Kidney epithelial cell (primary cell): Measurements from ENCODE around the gene C16orf95. TPM values are rescaled to one million over a fixed set of nuclear protein-coding genes. Genes with fewer than 3 reads are reported as not detected.

ENCODE experiments used
- DNase-seq: peaks from one replicate; pipeline ENCODE4 v3.0.0-alpha.2; 2010; ENCODE audit warnings: low read depth
- H3K27me3 ChIP-seq: 2 replicates; pipeline ENCODE4 v1.6.0; 2011; ENCODE audit warnings: low read length; ENCODE audit not compliant: control insufficient read depth, insufficient read depth
- H3K36me3 ChIP-seq: 2 replicates; pipeline ENCODE4 v1.5.1; 2011; ENCODE audit warnings: low read length; ENCODE audit not compliant: control insufficient read depth, insufficient read depth
- H3K4me3 ChIP-seq: 2 replicates; pipeline ENCODE4 v1.5.1; 2011; ENCODE audit warnings: low read depth, mild to moderate bottlenecking, control low read depth, low read length
- CTCF ChIP-seq: IDR thresholded peaks from 2 replicates; pipeline ENCODE4 v1.5.1; 2011; ENCODE audit warnings: mild to moderate bottlenecking, moderate library complexity, low read length, control low read depth, inconsistent platforms; ENCODE audit not compliant: insufficient read depth, poor library complexity, severe bottlenecking
- total RNA-seq: library from RNA; depleted of rRNA; stranded (reverse); fragments of >200 nt; gene quantifications from 2 replicates; pipeline ENCODE4 v1.2.3, GENCODE V29; 2015

The C16orf95 gene
- total RNA-seq, 1 donor from 2014 or later = 1.7 TPM

DNA sequence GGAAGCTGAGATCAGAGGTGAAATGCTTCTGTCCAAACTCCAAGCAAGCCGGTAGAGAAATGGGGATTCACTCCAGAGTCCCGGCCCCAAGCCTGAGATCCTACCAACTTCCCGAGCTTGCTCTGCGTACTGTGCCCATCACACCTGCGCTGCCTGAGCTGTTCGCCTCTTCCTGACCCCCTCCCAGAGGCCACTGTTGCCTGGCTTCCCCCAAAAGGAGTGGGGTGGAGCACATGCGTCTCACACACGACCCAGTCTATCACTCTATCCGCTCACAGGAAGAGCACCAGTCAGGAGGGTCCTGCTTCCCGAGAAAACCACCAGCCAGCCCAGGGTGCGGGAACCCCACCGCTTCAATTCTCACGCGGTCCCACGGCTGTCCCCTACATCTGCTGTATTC is 13.5 kb upstream of the C16orf95 start:
- no peak overlapping the region for H3K4me3 ChIP-seq
- no peaks in the 10 kb centered on the region for H3K27me3 ChIP-seq
- no peak for TF ChIP-seq CTCF
- H3K36me3 ChIP-seq = no peaks in the 10 kb centered on the region
- DNase-seq = no peak

DNA sequence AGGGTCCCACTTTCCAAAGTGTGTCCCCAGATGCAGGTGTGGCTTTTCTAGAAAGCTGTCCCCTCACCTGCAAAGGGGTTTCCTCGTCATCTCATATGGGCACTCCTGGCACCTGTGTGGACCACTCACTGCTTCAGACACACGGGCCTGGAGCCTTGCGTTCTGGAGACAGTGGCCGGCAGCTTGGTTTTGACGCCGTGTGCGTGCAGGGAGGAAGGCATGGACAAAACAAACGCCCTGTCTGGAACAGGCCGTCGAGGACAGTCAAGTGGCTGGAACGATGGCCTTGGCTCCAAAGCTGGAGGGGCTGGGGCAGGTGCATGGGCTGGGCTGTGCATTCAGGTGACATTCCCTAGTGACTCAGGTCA is 13.0 kb upstream of the C16orf95 start:
- no peak overlapping the region for H3K4me3 ChIP-seq
- H3K36me3 ChIP-seq = no peaks in the 10 kb centered on the region
- H3K27me3 ChIP-seq = no peaks in the 10 kb centered on the region
- DNase-seq = no peak
- TF ChIP-seq CTCF = no peak

- no peaks in the 10 kb centered on the region for H3K27me3 ChIP-seq
- H3K36me3 ChIP-seq = no peaks in the 10 kb centered on the region
- no peak for TF ChIP-seq CTCF
- DNase-seq = no peak
- no peak overlapping the region for H3K4me3 ChIP-seq
These were observed 12.5 kb upstream of the C16orf95 start for GRCh38 chr16:87329436-87330256.

DNA sequence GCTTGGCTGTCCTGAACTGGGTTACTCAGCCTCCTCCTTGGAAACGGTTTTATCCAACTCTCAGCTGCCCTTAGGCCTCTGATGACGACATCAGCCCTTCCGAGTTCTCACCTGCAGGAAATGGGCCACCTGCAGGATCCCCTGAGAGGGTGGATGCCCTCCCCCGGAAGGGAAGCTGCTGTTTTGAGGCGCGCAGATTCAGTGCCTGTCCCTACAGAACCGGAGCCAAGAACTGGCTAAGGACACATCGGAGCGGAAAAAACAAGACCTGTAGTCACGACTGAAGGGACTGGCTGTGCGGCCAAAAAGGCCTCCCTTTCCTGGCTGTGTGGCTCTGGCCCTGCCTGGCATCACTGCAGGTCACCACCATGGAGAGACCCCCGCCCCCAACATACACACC is 11.7 kb upstream of the C16orf95 start:
- Histone ChIP-seq H3K27me3 (no peaks in the 10 kb centered on the region), H3K36me3 (no peaks in the 10 kb centered on the region), H3K4me3 (no peak overlapping the region)
- TF ChIP-seq CTCF = no peak
- no peak for DNase-seq

DNA sequence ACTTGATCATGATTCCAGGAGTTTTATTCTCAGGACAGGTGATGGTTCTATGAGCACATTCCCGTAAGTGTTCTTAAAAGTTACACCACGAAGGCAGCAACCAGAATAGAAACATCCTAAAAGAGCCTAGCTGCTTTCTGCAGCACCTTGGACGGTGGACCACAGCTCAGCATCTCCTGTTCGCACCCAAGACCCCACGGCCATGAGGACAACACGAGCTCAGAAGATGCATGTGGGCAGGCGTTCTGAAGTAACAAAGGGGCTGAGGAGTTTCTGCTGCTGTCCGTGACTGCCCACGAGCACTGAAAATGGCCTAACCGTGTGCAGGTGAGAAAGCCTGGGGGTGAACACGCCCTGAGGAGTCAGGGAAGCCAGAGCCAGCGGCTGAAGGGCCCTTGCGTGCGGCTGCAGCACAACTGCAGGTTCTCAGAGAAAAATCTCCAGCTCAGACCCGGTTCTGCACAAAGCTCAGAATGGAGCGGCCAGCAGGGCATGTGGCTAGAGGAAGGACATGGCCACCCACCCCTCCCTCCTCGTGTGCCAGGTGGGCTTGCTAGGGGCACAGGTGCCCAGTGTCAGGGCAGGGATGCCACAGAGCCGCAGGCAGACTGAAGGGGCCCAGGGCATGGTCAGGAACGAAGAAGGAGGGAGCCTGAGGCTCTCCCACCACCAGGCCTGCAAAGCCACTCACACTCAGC is 10.8 kb upstream of the C16orf95 start:
- Histone ChIP-seq H3K27me3 (no peaks in the 10 kb centered on the region), H3K4me3 (no peak overlapping the region), H3K36me3 (no peaks in the 10 kb centered on the region)
- TF ChIP-seq CTCF = no peak
- no peak for DNase-seq
